ENCODE results near the gene MCRS1. TPM values are rescaled to one million over a fixed set of nuclear protein-coding genes. Genes with fewer than 3 reads are reported as not detected.
"Not testable (repeated sequence)": the region's sequence is repeated elsewhere in the genome, so short reads cannot be mapped to it uniquely, and the experiment has no call there.

MCRS1 gene
- total RNA-seq, 1 experiment from 2014 or later: 86.8 TPM

- H3K9me3 ChIP-seq (ENCODE audit: low read length): no peaks in the 10 kb centered on the region
- no peaks in the 10 kb centered on the region for H3K27me3 ChIP-seq (ENCODE audit: low read length)
- ATAC-seq (peak; percentile 46; the same call in 1 of the 2 replicates), DNase-seq (peak; percentile 54)
- intact Hi-C loops (cut with micrococcal nuclease): no loop called here
- no peaks in the 10 kb centered on the region for H3K79me2 ChIP-seq (ENCODE audit: low read length)
- H3K9ac ChIP-seq (ENCODE audit: low read length): no peak overlapping the region
- ChIA-PET CTCF (interaction anchor here (0.6 kb wide), 1 partner anchor 27 kb away, joined by 3 read pairs; no protein-coding TSS in a partner anchor), POLR2A (ENCODE audit: unreplicated experiment) (no interaction called here)
- no TSS peak for BruUV-seq (replicated peaks)
- H3K4me1 ChIP-seq (ENCODE audit: insufficient read depth, low read length): no peaks in the 10 kb centered on the region
- H3K4me2 ChIP-seq (ENCODE audit: low read length): no peak overlapping the region
- H3K36me3 ChIP-seq (ENCODE audit: low read depth, low read length): no peaks in the 10 kb centered on the region
- TF ChIP-seq CTCF (conservative IDR thresholded peaks at IDR 0.05; ENCODE audit: low read depth, low read length) (peak; percentile 43), EZH2 (IDR thresholded peaks at IDR 0.05; ENCODE audit: low read length, unreplicated experiment) (no peak)
- no peaks in the 10 kb centered on the region for H3F3A ChIP-seq (ENCODE audit: low read length, unreplicated experiment)
- H2AFZ ChIP-seq (ENCODE audit: low read length): no peak overlapping the region
- no peaks in the 10 kb centered on the region for H3K9me2 ChIP-seq (replicated peaks; ENCODE audit: low read length)
- H3K27ac ChIP-seq (ENCODE audit: low read length): no peak overlapping the region
- no peak overlapping the region for H3K4me3 ChIP-seq (ENCODE audit: low read length)
- H4K20me1 ChIP-seq (ENCODE audit: low read length): no peaks in the 10 kb centered on the region
These were observed 41.9 kb upstream of the MCRS1 start for GRCh38 chr12:49609875-49610154.

DNA sequence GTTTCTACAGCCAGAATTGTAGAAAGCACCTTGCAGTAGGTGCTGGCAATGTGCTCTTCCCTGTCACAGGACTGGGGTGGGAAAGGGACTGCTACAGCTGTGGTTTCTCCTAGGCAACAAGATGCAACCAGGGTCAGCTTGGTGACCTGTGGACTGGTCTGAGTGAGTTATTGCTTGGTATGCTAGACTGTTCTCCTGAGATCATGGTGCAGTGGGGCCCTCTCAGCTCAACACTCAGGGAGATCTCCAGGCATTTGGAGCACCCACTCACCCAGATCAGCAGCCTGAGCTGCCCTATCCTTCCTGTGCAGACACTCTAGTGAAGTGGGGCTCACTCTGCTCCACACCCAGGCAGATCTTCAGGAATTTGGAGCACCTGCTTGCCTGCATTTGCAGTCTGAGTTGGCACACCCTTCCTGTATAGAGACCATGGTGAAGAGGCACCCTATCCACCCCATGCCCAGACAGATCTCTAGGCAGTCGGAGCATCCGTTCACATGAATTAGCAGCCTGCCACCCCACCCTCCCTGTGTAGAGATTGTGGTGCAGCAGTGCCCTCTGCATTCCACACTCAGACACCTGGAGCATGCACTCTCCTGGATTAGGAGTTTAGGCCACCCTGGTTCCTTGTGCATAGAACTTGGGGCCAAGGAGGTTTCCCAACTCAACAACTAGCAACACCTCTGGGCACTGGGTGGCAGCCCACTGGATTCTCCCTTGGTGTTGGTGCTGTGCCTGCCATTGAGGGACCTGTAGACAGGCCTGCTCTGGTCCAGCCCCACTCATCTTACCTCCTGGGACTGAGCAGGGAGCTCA is 41.3 kb upstream of the MCRS1 start:
- TF ChIP-seq CTCF (conservative IDR thresholded peaks at IDR 0.05; ENCODE audit: low read depth, low read length): no peak
- no peak for TF ChIP-seq EZH2phosphoT487 (IDR thresholded peaks at IDR 0.05; ENCODE audit: borderline replicate concordance, low read length)
- no peak for TF ChIP-seq EZH2 (IDR thresholded peaks at IDR 0.05; ENCODE audit: low read length, unreplicated experiment)
- intact Hi-C loops (cut with micrococcal nuclease): no loop called here
- no peaks in the 10 kb centered on the region for H3K4me1 ChIP-seq (ENCODE audit: insufficient read depth, low read length)
- CTCF ChIA-PET: interaction anchor here (0.6 kb wide), 1 partner anchor 28 kb away, joined by 3 read pairs; no protein-coding TSS in a partner anchor
- H3K79me2 ChIP-seq (ENCODE audit: low read length): no peaks in the 10 kb centered on the region
- DNase-seq: no peak
- POLR2A ChIA-PET (ENCODE audit: unreplicated experiment): no interaction called here
- H3F3A ChIP-seq (ENCODE audit: low read length, unreplicated experiment): no peaks in the 10 kb centered on the region
- H3K27me3 ChIP-seq (ENCODE audit: low read length): no peaks in the 10 kb centered on the region
- ATAC-seq: no peak; the same call in 1 of the 2 replicates
- H3K27ac ChIP-seq (ENCODE audit: low read length): no peak overlapping the region
- H3K4me3 ChIP-seq (ENCODE audit: low read length): no peak overlapping the region
- BruUV-seq (replicated peaks): no TSS peak
- no peaks in the 10 kb centered on the region for H3K36me3 ChIP-seq (ENCODE audit: low read depth, low read length)
- H3K4me2 ChIP-seq (ENCODE audit: low read length): no peak overlapping the region
- H3K9me3 ChIP-seq (ENCODE audit: low read length): no peaks in the 10 kb centered on the region
- H2AFZ ChIP-seq (ENCODE audit: low read length): no peak overlapping the region
- H4K20me1 ChIP-seq (ENCODE audit: low read length): no peaks in the 10 kb centered on the region
- H3K9me2 ChIP-seq (replicated peaks; ENCODE audit: low read length): no peaks in the 10 kb centered on the region
- no peak overlapping the region for H3K9ac ChIP-seq (ENCODE audit: low read length)

DNA sequence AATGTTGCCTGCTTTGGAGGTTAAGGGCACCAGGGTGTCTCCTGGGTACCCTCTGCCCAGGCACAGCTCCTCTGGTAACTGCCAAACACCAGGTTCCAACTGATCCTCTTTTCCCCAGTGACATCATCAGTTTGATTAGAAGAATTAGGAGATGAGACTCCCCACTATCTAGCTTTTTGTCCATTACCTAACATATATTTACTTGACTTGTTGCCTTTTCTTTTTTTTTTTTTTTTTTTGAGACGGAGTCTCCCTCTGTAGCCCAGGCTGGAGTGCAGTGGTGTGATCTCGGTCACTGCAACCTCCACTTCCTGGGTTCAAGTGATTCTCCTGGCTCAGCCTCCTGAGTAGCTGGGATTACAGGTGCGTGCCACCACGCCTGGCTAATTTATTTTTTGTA is 37.6 kb upstream of the MCRS1 start, which contains the start of gene FAM186B:
Gene FAM186B, minus strand, starts transcription at position 101 of the 400 bp plus-strand sequence. CDS start 162 bp downstream, outside the sequence.
- intact Hi-C loops (cut with micrococcal nuclease); CTCF ChIA-PET; POLR2A ChIA-PET (ENCODE audit: unreplicated experiment); H3F3A ChIP-seq (ENCODE audit: low read length, unreplicated experiment); H3K4me1 ChIP-seq (ENCODE audit: insufficient read depth, low read length); H2AFZ ChIP-seq (ENCODE audit: low read length); H3K36me3 ChIP-seq (ENCODE audit: low read depth, low read length); H3K9ac ChIP-seq (ENCODE audit: low read length); H3K27ac ChIP-seq (ENCODE audit: low read length); DNase-seq; H3K4me3 ChIP-seq (ENCODE audit: low read length); ATAC-seq; H3K9me2 ChIP-seq (replicated peaks; ENCODE audit: low read length); BruUV-seq (replicated peaks); H4K20me1 ChIP-seq (ENCODE audit: low read length); H3K27me3 ChIP-seq (ENCODE audit: low read length); H3K4me2 ChIP-seq (ENCODE audit: low read length); H3K9me3 ChIP-seq (ENCODE audit: low read length); H3K79me2 ChIP-seq (ENCODE audit: low read length): not testable (repeated sequence)

Data from PC-3 (cell line).